Right ventricle myocardium inferior (tissue), 1 donor: Measurements from ENCODE around the gene KIF5A. TPM values are rescaled to one million over a fixed set of nuclear protein-coding genes. Genes with fewer than 3 reads are reported as not detected.
A peak's percentile ranks its signal among the peaks of the same experiment; 100 is the strongest.
"Not testable (repeated sequence)": the region's sequence is repeated elsewhere in the genome, so short reads cannot be mapped to it uniquely, and the experiment has no call there.

Source experiments
- ATAC-seq: fragments of 200-7000 bp; cut with Tn5 transposase; one replicate; pipeline ENCODE4 v1.9.1; 2020; ENCODE audit warnings: mild to moderate bottlenecking, moderate library complexity
- DNase-seq: peaks from one replicate; pipeline ENCODE4 v3.0.0; 2021; ENCODE audit errors: missing footprints
- intact Hi-C: fragments of 100-400 bp; cut with DNase I; formaldehyde crosslinking; loops from one replicate; pipeline ENCODE4 v1.11.0; 2022
- long read RNA-seq: library from polyadenylated mRNA; unstranded; transcript quantifications from one replicate; pipeline ENCODE4 v2.0.0, GENCODE V29; 2021
- total RNA-seq: library from RNA; stranded (reverse); fragmentation: NEBNext Ultra II Directional; extraction: Animal tissue kit (Norgen Biotek cat#: 25700); gene quantifications from one replicate; pipeline ENCODE4 v1.2.1, GENCODE V29; 2021
- donor health status: DM: no; HTN: yes; CAD: no; lungs with severe emphysema.

KIF5A gene
- 0.05 TPM for total RNA-seq
- long read RNA-seq, result 0 reads

- DNase-seq (peak; percentile 74), ATAC-seq (no peak)
- intact Hi-C loops, result loop anchor here (5.0 kb wide), 1 partner anchor 63 kb away; the partner anchor contains the start of gene MARS1
These were observed at the start of gene KIF5A for GRCh38 chr12:57549909-57550640. Gene KIF5A, plus strand, starts transcription at chr12:57550044. Its CDS starts 228 bp downstream, at chr12:57550272.

- ATAC-seq (no peak), DNase-seq (no peak)
- intact Hi-C loops, result no loop called here
These were observed 49.6 kb upstream of the KIF5A start for GRCh38 chr12:57500213-57500612.

DNA sequence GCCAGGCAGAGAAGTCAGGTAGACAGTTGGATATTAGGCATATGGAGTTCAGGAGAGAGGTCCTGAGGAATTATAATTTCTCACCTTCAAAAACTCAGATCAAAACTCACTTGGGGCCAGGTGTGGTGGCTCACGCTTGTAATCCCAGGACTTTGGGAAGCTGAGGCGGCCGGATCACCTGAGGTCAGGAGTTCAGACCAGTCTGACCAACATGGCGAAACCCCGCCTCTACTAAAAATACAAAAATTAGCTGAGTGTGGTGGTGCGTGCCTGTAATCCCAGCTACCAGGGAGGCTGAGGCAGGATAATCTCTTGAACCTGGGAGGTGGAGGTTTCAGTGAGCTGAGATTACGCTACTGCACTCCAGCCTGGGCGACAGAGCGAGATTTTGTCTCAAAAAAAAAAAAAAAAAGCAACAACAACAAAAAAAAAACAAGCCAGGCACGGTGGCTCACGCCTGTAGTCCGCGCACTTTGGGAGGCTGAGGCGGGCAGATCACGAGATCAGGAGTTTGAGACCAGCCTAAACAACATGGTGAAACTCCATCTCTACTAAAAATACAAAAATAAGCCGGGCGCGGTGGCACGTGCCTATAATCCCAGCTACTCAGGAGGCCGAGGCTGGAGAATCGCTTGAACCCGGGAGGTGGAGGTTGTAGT lies 47.4 kb upstream of the KIF5A start:
- intact Hi-C loops, ATAC-seq, DNase-seq: not testable (repeated sequence)

DNA sequence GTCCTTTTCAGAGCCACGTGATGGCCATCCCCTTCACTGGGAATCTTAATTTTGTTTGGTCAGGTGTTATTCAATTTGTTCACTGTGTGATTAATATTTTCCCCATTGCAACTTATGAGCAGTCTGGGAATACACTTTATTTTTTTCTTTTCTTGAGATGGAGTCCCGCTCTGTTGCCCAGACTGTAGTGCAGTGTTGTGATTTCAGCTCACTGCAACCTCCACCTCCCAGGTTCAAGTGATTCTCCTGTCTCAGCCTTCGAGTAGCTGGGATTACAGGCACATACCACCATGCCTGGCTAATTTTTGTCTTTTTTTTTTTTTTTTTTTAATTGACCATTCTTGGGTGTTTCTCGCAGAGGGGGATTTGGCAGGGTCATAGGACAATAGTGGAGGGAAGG lies 43.3 kb upstream of the KIF5A start:
- DNase-seq, intact Hi-C loops, ATAC-seq: not testable (repeated sequence)

DNA sequence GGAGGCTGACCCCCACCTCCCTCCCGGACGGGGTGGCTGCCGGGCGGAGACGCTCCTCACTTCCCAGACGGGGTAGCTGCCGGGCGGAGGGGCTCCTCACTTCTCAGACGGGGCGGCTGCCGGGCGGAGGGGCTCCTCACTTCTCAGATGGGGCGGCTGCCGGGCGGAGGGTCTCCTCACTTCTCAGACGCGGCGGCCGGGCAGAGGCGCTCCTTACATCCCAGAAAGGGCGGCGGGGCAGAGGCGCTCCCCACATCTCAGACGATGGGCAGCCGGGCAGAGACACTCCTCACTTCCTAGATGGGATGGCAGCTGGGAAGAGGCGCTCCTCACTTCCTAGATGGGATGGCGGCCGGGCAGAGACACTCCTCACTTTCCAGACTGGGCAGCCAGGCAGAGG lies 42.0 kb upstream of the KIF5A start:
- ATAC-seq, DNase-seq, intact Hi-C loops: not testable (repeated sequence)

DNA sequence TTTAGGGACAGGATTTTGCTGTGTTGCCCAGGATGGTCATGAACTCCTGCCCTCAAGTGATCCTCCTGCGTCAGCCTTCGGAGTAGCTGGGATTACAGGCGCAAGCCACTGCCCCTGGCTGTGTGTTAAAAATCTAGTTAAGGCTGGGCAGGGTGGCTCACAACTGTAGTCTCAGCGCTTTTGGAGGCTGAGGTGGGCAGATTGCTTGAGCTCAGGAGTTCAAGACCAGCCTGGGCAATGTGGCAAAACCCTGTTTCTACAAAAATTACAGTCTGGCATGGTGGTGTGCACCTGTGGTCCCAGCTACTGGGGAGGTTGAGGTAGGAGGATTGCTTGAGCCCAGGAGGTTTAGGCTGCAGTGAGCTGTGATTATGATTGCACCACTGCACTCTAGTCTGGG lies 38.7 kb upstream of the KIF5A start:
- intact Hi-C loops, result no loop called here
- ATAC-seq (no peak), DNase-seq (no peak)

GRCh38 chr12:57511588-57512325 lies 38.1 kb upstream of the KIF5A start:
- no peak for ATAC-seq
- intact Hi-C loops, result no loop called here
- no peak for DNase-seq

DNA sequence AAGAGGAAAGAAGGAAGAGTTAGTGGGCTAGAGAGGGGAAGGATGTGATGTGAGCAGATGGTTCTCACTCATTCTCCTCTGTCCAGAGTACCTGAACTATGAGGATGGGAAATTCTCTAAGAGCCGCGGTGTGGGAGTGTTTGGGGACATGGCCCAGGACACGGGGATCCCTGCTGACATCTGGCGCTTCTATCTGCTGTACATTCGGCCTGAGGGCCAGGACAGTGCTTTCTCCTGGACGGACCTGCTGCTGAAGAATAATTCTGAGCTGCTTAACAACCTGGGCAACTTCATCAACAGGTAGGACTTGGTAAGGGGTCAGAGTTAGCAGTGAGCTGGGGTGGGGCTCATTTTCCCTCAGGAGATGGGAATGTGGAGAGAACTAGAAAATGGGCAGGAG lies 37.2 kb upstream of the KIF5A start:
- DNase-seq, result no peak
- ATAC-seq, result no peak
- intact Hi-C loops, result no loop called here

GRCh38 chr12:57513266-57513665 lies 36.6 kb upstream of the KIF5A start:
- no peak for ATAC-seq
- intact Hi-C loops, result no loop called here
- DNase-seq, result no peak

- ATAC-seq, intact Hi-C loops, DNase-seq: not testable (repeated sequence)
These were observed 36.2 kb upstream of the KIF5A start for GRCh38 chr12:57513677-57514076.

DNA sequence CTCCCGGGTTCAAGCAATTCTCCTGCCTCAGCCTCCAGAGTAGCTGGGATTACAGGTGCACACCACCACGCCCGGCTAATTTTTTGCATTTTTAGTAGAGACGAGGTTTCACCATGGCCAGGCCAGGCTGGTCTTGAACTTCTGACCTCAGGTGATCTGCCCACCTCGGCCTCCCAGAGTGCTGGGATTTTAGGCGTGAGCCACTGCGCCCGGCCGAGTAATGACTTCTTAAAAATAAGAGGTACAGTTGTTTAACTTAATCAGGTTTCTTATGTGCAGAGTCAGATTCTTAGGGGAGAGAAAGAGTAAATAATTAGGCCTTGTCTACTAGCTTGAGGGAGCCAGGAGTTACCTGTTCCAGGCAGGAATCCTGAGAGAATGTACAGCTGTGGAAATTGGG lies 35.6 kb upstream of the KIF5A start:
- DNase-seq, ATAC-seq, intact Hi-C loops: not testable (repeated sequence)

DNA sequence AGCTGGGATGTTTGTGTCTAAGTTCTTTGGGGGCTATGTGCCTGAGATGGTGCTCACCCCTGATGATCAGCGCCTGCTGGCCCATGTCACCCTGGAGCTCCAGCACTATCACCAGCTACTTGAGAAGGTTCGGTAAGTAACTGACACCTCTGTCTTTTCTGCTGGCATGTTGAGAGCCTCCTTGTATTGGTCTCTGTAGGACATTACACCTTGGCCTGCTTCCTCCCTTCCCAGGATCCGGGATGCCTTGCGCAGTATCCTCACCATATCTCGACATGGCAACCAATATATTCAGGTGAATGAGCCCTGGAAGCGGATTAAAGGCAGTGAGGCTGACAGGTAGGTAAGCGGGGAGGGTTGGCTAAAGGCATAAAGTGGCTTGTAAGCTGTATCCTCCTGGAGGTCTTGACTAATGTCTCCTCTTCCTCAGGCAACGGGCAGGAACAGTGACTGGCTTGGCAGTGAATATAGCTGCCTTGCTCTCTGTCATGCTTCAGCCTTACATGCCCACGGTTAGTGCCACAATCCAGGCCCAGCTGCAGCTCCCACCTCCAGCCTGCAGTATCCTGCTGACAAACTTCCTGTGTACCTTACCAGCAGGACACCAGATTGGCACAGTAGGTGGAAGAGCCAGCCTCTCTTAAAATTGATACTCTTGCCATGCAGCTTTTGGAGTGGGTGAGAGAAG lies 35.0 kb upstream of the KIF5A start:
- intact Hi-C loops, result no loop called here
- DNase-seq, result no peak
- ATAC-seq, result no peak

- intact Hi-C loops, result no loop called here
- no peak for ATAC-seq
- no peak for DNase-seq
These were observed 34.4 kb upstream of the KIF5A start for GRCh38 chr12:57515408-57515933.

DNA sequence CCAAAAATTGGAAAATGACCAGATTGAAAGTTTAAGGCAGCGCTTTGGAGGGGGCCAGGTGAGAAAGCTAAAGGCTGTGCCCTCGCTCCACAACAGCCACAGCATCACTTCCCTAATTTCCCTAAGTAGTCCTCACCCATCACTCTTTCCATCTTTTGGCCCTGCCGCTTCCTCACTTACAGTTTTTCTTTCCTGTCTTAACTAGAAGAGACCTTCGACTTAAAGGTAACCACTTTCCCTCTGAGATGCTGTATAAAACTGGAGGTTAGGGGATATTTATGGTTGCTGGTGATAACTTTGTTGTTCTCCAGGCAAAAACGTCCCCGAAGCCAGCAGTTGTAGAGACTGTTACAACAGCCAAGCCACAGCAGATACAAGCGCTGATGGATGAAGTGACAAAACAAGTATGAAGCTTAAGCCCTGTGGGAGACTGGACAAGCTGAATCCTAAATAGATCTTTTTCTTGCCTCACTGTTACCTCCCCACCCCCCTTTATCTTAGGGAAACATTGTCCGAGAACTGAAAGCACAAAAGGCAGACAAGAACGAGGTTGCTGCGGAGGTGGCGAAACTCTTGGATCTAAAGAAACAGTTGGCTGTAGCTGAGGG lies 33.8 kb upstream of the KIF5A start:
- intact Hi-C loops, result no loop called here
- ATAC-seq, result no peak
- no peak for DNase-seq

DNA sequence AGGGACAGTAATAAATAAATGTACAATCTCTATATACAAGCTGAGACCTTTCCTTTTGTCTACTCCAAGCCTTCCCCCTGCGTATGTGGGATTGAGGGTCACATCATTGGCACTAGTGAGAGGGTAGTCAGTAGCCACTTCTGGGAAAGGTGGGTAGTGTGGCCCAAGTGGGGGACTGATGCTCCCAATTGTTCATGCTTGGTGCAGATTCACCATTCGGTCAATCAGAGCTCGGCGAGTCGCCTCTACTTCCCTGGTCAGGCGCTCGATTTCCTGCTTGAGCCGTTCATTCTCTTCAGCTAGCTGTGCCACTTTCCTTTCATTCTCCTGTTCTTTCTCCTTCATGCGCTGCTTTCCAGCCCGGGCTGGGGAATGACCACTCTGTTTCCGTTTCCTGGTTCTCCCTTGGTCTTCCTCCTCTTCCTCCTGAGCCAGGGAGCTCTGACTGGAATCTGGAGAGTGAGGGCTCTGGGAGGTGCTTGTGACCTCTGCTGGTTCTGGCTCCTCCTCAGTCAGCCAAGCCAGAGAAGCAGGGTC lies 33.2 kb upstream of the KIF5A start:
- no peak for DNase-seq
- intact Hi-C loops, result no loop called here
- ATAC-seq, result no peak

DNA sequence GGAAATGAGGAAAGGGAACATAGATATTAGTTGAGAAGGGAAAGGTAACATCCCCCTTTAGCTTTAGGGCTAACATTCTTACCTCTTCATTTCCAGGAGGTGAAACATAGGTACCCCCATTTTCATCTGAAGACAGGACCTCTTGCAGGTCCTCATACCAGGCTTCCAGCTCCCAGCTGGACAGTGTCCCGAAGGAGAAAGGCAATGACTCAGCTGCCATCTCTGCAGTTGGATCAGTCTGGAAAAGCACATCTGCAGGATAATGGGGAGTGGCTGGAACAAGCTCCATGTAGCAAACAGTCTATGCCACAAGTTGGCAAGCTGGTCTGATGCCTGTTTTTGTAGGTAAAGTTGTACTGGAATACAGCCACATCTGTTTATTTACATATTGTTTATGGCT lies 32.7 kb upstream of the KIF5A start:
- no peak for DNase-seq
- intact Hi-C loops, result no loop called here
- no peak for ATAC-seq

DNA sequence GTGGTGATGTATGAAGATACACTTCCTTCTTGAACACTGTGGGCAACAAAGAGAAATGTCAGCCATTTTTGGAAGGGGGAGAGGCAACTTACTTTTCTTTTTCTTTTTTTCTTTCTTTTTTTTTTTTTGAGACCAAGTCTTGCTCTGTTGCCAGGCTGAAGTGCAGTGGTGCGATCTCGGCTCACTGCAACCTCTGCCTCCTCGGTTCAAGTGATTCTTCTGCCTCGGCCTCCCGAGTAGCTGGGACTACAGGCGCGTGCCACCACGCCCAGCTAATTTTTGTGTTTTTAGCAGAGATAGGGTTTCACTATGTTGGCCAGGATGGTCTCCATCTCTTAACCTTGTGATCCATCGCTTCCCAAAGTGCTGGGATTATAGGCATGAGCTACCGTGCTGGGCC lies 32.1 kb upstream of the KIF5A start:
- ATAC-seq, DNase-seq, intact Hi-C loops: not testable (repeated sequence)
